ENCODE data around the gene RIPK4. TPM values are rescaled to one million over a fixed set of nuclear protein-coding genes. Genes with fewer than 3 reads are reported as not detected.

RIPK4 gene
- total RNA-seq, 1 experiment from 2014 or later: 252 TPM

DNA sequence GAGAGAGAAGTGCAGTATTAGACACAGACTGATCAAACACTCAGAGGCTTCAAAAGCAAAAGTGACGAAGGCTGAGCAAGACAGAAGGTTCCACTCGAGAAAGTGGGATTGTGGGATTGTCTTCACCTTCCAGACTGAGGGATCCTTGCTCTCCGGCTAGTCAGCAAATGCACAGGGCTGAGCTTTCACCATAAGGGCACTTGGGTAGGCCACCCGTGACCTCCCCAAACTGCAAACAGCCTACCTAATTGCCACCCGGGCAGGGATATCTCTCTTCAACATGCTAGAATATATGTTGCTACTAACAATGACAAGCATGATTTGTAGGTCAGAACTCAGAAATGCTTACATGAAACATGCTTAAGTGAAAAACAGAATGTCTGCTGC is 35.3 kb upstream of the RIPK4 start:
- no peak for DNase-seq
- no peaks in the 10 kb centered on the region for H3K9me3 ChIP-seq (ENCODE audit: low read length)
- no peaks in the 10 kb centered on the region for H3K27me3 ChIP-seq (ENCODE audit: low read length)
- no peaks in the 10 kb centered on the region for H3F3A ChIP-seq (ENCODE audit: low read length, unreplicated experiment)
- H3K4me1 ChIP-seq (ENCODE audit: insufficient read depth, low read length): peaks cover 14% of the 10 kb centered on the region
- BruUV-seq (replicated peaks): no TSS peak
- peak overlapping the region; percentile 53 for H2AFZ ChIP-seq (ENCODE audit: low read length)
- H3K27ac ChIP-seq (ENCODE audit: low read length): peak overlapping the region; percentile 62
- no peak for ATAC-seq
- H3K4me2 ChIP-seq (ENCODE audit: low read length): peak overlapping the region; percentile 51; the same call in 1 of the 2 replicates
- H3K9me2 ChIP-seq (replicated peaks; ENCODE audit: low read length): no peaks in the 10 kb centered on the region
- H4K20me1 ChIP-seq (ENCODE audit: low read length): no peaks in the 10 kb centered on the region
- ChIA-PET CTCF (no interaction called here), POLR2A (ENCODE audit: unreplicated experiment) (no interaction called here)
- H3K4me3 ChIP-seq (ENCODE audit: low read length): no peak overlapping the region
- H3K36me3 ChIP-seq (ENCODE audit: low read depth, low read length): peaks cover 16% of the 10 kb centered on the region
- H3K9ac ChIP-seq (ENCODE audit: low read length): peak overlapping the region; percentile 33
- H3K79me2 ChIP-seq (ENCODE audit: low read length): no peaks in the 10 kb centered on the region
- intact Hi-C loops (cut with micrococcal nuclease): no loop called here
- TF ChIP-seq EZH2 (IDR thresholded peaks at IDR 0.05; ENCODE audit: low read length, unreplicated experiment): no peak
- TF ChIP-seq EZH2phosphoT487 (IDR thresholded peaks at IDR 0.05; ENCODE audit: borderline replicate concordance, low read length): no peak
- TF ChIP-seq, protein P1, sequence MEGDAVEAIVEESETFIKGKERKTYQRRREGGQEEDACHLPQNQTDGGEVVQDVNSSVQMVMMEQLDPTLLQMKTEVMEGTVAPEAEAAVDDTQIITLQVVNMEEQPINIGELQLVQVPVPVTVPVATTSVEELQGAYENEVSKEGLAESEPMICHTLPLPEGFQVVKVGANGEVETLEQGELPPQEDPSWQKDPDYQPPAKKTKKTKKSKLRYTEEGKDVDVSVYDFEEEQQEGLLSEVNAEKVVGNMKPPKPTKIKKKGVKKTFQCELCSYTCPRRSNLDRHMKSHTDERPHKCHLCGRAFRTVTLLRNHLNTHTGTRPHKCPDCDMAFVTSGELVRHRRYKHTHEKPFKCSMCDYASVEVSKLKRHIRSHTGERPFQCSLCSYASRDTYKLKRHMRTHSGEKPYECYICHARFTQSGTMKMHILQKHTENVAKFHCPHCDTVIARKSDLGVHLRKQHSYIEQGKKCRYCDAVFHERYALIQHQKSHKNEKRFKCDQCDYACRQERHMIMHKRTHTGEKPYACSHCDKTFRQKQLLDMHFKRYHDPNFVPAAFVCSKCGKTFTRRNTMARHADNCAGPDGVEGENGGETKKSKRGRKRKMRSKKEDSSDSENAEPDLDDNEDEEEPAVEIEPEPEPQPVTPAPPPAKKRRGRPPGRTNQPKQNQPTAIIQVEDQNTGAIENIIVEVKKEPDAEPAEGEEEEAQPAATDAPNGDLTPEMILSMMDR (conservative IDR thresholded peaks at IDR 0.05; ENCODE audit: low read depth, low read length): no peak

- H3F3A ChIP-seq (ENCODE audit: low read length, unreplicated experiment): no peaks in the 10 kb centered on the region
These were observed 34.7 kb upstream of the RIPK4 start for GRCh38 chr21:41801321-41802197.

More at GRCh38 chr21:41801321-41802197, 34.7 kb upstream of the RIPK4 start:
- Histone ChIP-seq H3K9me2 (replicated peaks; ENCODE audit: low read length) (no peaks in the 10 kb centered on the region), H4K20me1 (ENCODE audit: low read length) (no peaks in the 10 kb centered on the region), H3K9ac (ENCODE audit: low read length) (no peak overlapping the region), H3K4me1 (ENCODE audit: insufficient read depth, low read length) (peaks cover 14% of the 10 kb centered on the region), H3K9me3 (ENCODE audit: low read length) (no peaks in the 10 kb centered on the region), H2AFZ (ENCODE audit: low read length) (no peak overlapping the region), H3K36me3 (ENCODE audit: low read depth, low read length) (peaks cover 16% of the 10 kb centered on the region), H3K27ac (ENCODE audit: low read length) (no peak overlapping the region), H3K4me2 (ENCODE audit: low read length) (no peak overlapping the region), H3K79me2 (ENCODE audit: low read length) (no peaks in the 10 kb centered on the region), H3K4me3 (ENCODE audit: low read length) (no peak overlapping the region), H3K27me3 (ENCODE audit: low read length) (no peaks in the 10 kb centered on the region)
- intact Hi-C loops (cut with micrococcal nuclease): no loop called here
- no TSS peak for BruUV-seq (replicated peaks)
- ChIA-PET POLR2A (ENCODE audit: unreplicated experiment) (no interaction called here), CTCF (no interaction called here)
- TF ChIP-seq, protein P1 (conservative IDR thresholded peaks at IDR 0.05; ENCODE audit: low read depth, low read length): no peak
- TF ChIP-seq EZH2 (IDR thresholded peaks at IDR 0.05; ENCODE audit: low read length, unreplicated experiment): no peak
- ATAC-seq (no peak), DNase-seq (no peak)
